Trophoblast cell (in vitro differentiated cells and primary cell): ENCODE data around the gene ANKRD39.

Experiments used
- DNase-seq, 2 donors: peaks; one replicate each; pipeline ENCODE4 v3.0.0-alpha.2; 2016
- H2AFZ ChIP-seq: 2 replicates; pipeline ENCODE4 v1.6.1; 2013; ENCODE audit warnings: low read length, moderate library complexity, mild to moderate bottlenecking; ENCODE audit not compliant: insufficient read depth, poor library complexity
- H2AK5ac ChIP-seq: 2 replicates; pipeline ENCODE4 v1.6.1; 2013; ENCODE audit warnings: mild to moderate bottlenecking, low read length
- H2BK120ac ChIP-seq: 2 replicates; pipeline ENCODE4 v1.6.1; 2013; ENCODE audit warnings: low read length, mild to moderate bottlenecking, moderate library complexity; ENCODE audit not compliant: insufficient read depth, poor library complexity
- H2BK12ac ChIP-seq: 2 replicates; pipeline ENCODE4 v1.6.1; 2013; ENCODE audit warnings: mild to moderate bottlenecking, low read length, moderate library complexity
- H2BK5ac ChIP-seq: 2 replicates; pipeline ENCODE4 v1.6.1; 2013; ENCODE audit warnings: low read length, low read depth, moderate library complexity, mild to moderate bottlenecking; ENCODE audit not compliant: poor library complexity
- H3K14ac ChIP-seq: 2 replicates; pipeline ENCODE4 v1.6.1; 2013; ENCODE audit warnings: mild to moderate bottlenecking, low read length
- H3K18ac ChIP-seq: 2 replicates; pipeline ENCODE4 v1.6.1; 2013; ENCODE audit warnings: mild to moderate bottlenecking, low read length
- H3K23ac ChIP-seq: 2 replicates; pipeline ENCODE4 v1.6.1; 2013; ENCODE audit warnings: low read length
- H3K27ac ChIP-seq: 2 replicates; pipeline ENCODE4 v1.5.1; 2013; ENCODE audit warnings: low read depth, mild to moderate bottlenecking, inconsistent platforms, low read length, moderate library complexity
- H3K27me3 ChIP-seq: 2 replicates; pipeline ENCODE4 v1.6.1; 2013; ENCODE audit warnings: inconsistent platforms, mild to moderate bottlenecking, low read length, moderate library complexity; ENCODE audit not compliant: insufficient read depth
- H3K36me3 ChIP-seq, 2 experiments: 1 replicate in 1 of 2; 2 replicates in 1 of 2; pipeline ENCODE4 v1.6.1; 2013; ENCODE audit warnings: low read length in 2 of 2, mild to moderate bottlenecking in 2 of 2, moderate library complexity in 1 of 2; ENCODE audit not compliant: insufficient read depth in 2 of 2, control insufficient read depth in 1 of 2
- H3K4ac ChIP-seq: 2 replicates; pipeline ENCODE4 v1.6.1; 2013; ENCODE audit warnings: low read depth, mild to moderate bottlenecking, low read length, moderate library complexity
- H3K4me1 ChIP-seq, 2 experiments: 1 replicate in 1 of 2; 2 replicates in 1 of 2; pipeline ENCODE4 v1.6.1; 2013; ENCODE audit warnings: low read length in 2 of 2, mild to moderate bottlenecking in 2 of 2, moderate library complexity in 1 of 2; ENCODE audit not compliant: insufficient read depth in 2 of 2, control insufficient read depth in 1 of 2
- H3K4me2 ChIP-seq: 2 replicates; pipeline ENCODE4 v1.6.1; 2013; ENCODE audit warnings: inconsistent platforms, mild to moderate bottlenecking, low read length, moderate library complexity
- H3K4me3 ChIP-seq: 2 replicates; pipeline ENCODE4 v1.5.1; 2013; ENCODE audit warnings: mild to moderate bottlenecking, low read depth, low read length, inconsistent platforms
- H3K79me1 ChIP-seq: one replicate; pipeline ENCODE4 v1.6.1; 2013; ENCODE audit warnings: low read length
- H3K79me2 ChIP-seq: 2 replicates; pipeline ENCODE4 v1.6.1; 2013; ENCODE audit warnings: low read length, mild to moderate bottlenecking; ENCODE audit not compliant: control insufficient read depth, insufficient read depth, poor library complexity
- H3K9ac ChIP-seq: 2 replicates; pipeline ENCODE4 v1.6.1; 2013; ENCODE audit warnings: mild to moderate bottlenecking, low read length
- H3K9me3 ChIP-seq: 2 replicates; pipeline ENCODE4 v1.6.1; 2013; ENCODE audit warnings: low read depth, mild to moderate bottlenecking, control low read depth, inconsistent platforms, low read length; ENCODE audit not compliant: insufficient read depth
- H4K12ac ChIP-seq: 2 replicates; pipeline ENCODE4 v1.6.1; 2013; ENCODE audit warnings: low read depth, mild to moderate bottlenecking, low read length, moderate library complexity
- H4K8ac ChIP-seq: 2 replicates; pipeline ENCODE4 v1.6.1; 2013; ENCODE audit warnings: low read depth, mild to moderate bottlenecking, low read length, moderate library complexity
- H4K91ac ChIP-seq: one replicate; pipeline ENCODE4 v1.6.1; 2013; ENCODE audit warnings: low read depth, mild to moderate bottlenecking, low read length, moderate library complexity
- WGBS: extraction: QIAGEN DNeasy Blood & Tissue Kit; methylation state at CpG from one replicate; pipeline ENCODE4 v1.1.7; 2013; ENCODE audit warnings: missing lambda C conversion rate; ENCODE audit not compliant: insufficient read length, insufficient coverage; ENCODE audit errors: extremely low coverage; 5-methylcytosine and 5-hydroxymethylcytosine counted together

ANKRD39 gene

GRCh38 chr2:96824079-96824870 lies 33.5 kb downstream of the ANKRD39 start:
- no peak overlapping the region for H3K4ac ChIP-seq
- H3K79me2 ChIP-seq, result no peaks in the 10 kb centered on the region
- H2AFZ ChIP-seq, result no peak overlapping the region
- no peak overlapping the region for H2AK5ac ChIP-seq
- H4K91ac ChIP-seq, result no peak overlapping the region
- H4K8ac ChIP-seq, result no peak overlapping the region
- H3K27ac ChIP-seq, result no peak overlapping the region
- no peak overlapping the region for H3K9ac ChIP-seq
- no peak overlapping the region for H3K18ac ChIP-seq
- no peak overlapping the region for H3K4me3 ChIP-seq
- peaks cover 39 to 43% of the 10 kb centered on the region in 2 experiments for H3K36me3 ChIP-seq
- DNase-seq, result no peak
- no CpG with 5 or more reads among the region's 6 CpGs for WGBS
- no peaks in the 10 kb centered on the region for H3K79me1 ChIP-seq
- no peak overlapping the region for H4K12ac ChIP-seq
- no peak overlapping the region for H3K23ac ChIP-seq
- peaks cover 4% of the 10 kb centered on the region for H3K9me3 ChIP-seq
- peaks cover 0 to 4% of the 10 kb centered on the region in 2 experiments for H3K4me1 ChIP-seq
- no peak overlapping the region for H2BK120ac ChIP-seq
- no peak overlapping the region for H3K4me2 ChIP-seq
- H2BK5ac ChIP-seq, result no peak overlapping the region
- H2BK12ac ChIP-seq, result no peak overlapping the region
- H3K14ac ChIP-seq, result no peak overlapping the region
- H3K27me3 ChIP-seq, result no peaks in the 10 kb centered on the region

- peaks cover 4% of the 10 kb centered on the region for H3K9me3 ChIP-seq
- no peak overlapping the region for H3K4ac ChIP-seq
- DNase-seq, result no peak
- H3K27ac ChIP-seq, result no peak overlapping the region
- no CpG with 5 or more reads among the region's 11 CpGs for WGBS
- H3K4me2 ChIP-seq, result no peak overlapping the region
- H2AFZ ChIP-seq, result no peak overlapping the region
- no peaks in the 10 kb centered on the region for H3K79me1 ChIP-seq
- peaks cover 4 to 7% of the 10 kb centered on the region in 2 experiments for H3K4me1 ChIP-seq
- no peak overlapping the region for H2BK120ac ChIP-seq
- peaks cover 33 to 38% of the 10 kb centered on the region in 2 experiments for H3K36me3 ChIP-seq
- no peak overlapping the region for H3K4me3 ChIP-seq
- no peak overlapping the region for H4K91ac ChIP-seq
- H3K18ac ChIP-seq, result no peak overlapping the region
- H4K8ac ChIP-seq, result no peak overlapping the region
- no peaks in the 10 kb centered on the region for H3K27me3 ChIP-seq
- H2BK5ac ChIP-seq, result no peak overlapping the region
- no peak overlapping the region for H3K14ac ChIP-seq
- no peak overlapping the region for H2AK5ac ChIP-seq
- H3K23ac ChIP-seq, result no peak overlapping the region
- no peak overlapping the region for H4K12ac ChIP-seq
- no peak overlapping the region for H2BK12ac ChIP-seq
- H3K9ac ChIP-seq, result no peak overlapping the region
- no peaks in the 10 kb centered on the region for H3K79me2 ChIP-seq
Observed at GRCh38 chr2:96823198-96823597, 34.6 kb downstream of the ANKRD39 start.

GRCh38 chr2:96822786-96823185 lies 35.0 kb downstream of the ANKRD39 start:
- no CpG with 5 or more reads among the region's 4 CpGs for WGBS
- H3K4me2 ChIP-seq, result no peak overlapping the region
- no peak overlapping the region for H4K91ac ChIP-seq

GRCh38 chr2:96821113-96821675 lies 36.6 kb downstream of the ANKRD39 start:
- peaks cover 4% of the 10 kb centered on the region for H3K9me3 ChIP-seq
- H3K4me2 ChIP-seq, result no peak overlapping the region
- no peak overlapping the region for H4K12ac ChIP-seq
- no peaks in the 10 kb centered on the region for H3K27me3 ChIP-seq
- H3K23ac ChIP-seq, result no peak overlapping the region
- H2AFZ ChIP-seq, result peak overlapping the region; percentile 31
- peaks cover 17 to 24% of the 10 kb centered on the region in 2 experiments for H3K36me3 ChIP-seq
- H3K4me3 ChIP-seq, result no peak overlapping the region
- no peak overlapping the region for H3K18ac ChIP-seq
- H3K14ac ChIP-seq, result no peak overlapping the region
- H3K79me1 ChIP-seq, result peaks cover 1% of the 10 kb centered on the region
- H3K27ac ChIP-seq, result no peak overlapping the region
- no peak overlapping the region for H3K9ac ChIP-seq
- no peak overlapping the region for H2BK120ac ChIP-seq
- H3K4me1 ChIP-seq, result peaks cover 10 to 16% of the 10 kb centered on the region in 2 experiments
- no peak overlapping the region for H4K8ac ChIP-seq
- no peak overlapping the region for H2AK5ac ChIP-seq
- H4K91ac ChIP-seq, result no peak overlapping the region
- H3K4ac ChIP-seq, result no peak overlapping the region
- peaks cover 1% of the 10 kb centered on the region for H3K79me2 ChIP-seq
- no peak overlapping the region for H2BK5ac ChIP-seq
- WGBS, result no CpG with 5 or more reads among the region's 11 CpGs
- H2BK12ac ChIP-seq, result no peak overlapping the region
- DNase-seq, result no peak

More at GRCh38 chr2:96822786-96823185, 35.0 kb downstream of the ANKRD39 start:
- Histone ChIP-seq H3K23ac (no peak overlapping the region), H2AFZ (no peak overlapping the region), H2BK12ac (no peak overlapping the region), H3K36me3 (peaks cover 29 to 34% of the 10 kb centered on the region in 2 experiments), H4K8ac (no peak overlapping the region), H3K14ac (no peak overlapping the region), H3K79me2 (no peaks in the 10 kb centered on the region), H4K12ac (no peak overlapping the region), H3K18ac (no peak overlapping the region), H3K9ac (no peak overlapping the region), H3K27me3 (no peaks in the 10 kb centered on the region), H3K4me1 (peaks cover 4 to 7% of the 10 kb centered on the region in 2 experiments), H2AK5ac (no peak overlapping the region), H3K4me3 (no peak overlapping the region), H3K4ac (no peak overlapping the region), H2BK5ac (no peak overlapping the region), H3K79me1 (no peaks in the 10 kb centered on the region), H2BK120ac (no peak overlapping the region), H3K27ac (no peak overlapping the region), H3K9me3 (peaks cover 4% of the 10 kb centered on the region)
- DNase-seq, result no peak
